Measurements from ENCODE around the gene CACNB2.

CACNB2 gene

GRCh38 chr10:18144396-18144795 is 4.2 kb downstream of the CACNB2 start:
- H3K36me3 ChIP-seq (ENCODE audit: control insufficient read depth in 1 of 2, insufficient read depth in 2 of 2, low read depth in 1 of 2, low read length in 2 of 2), result no peaks in the 10 kb centered on the region
- H3K23ac ChIP-seq (ENCODE audit: low read length in 2 of 2), result no peak overlapping the region
- peaks cover 15 to 30% of the 10 kb centered on the region in 2 experiments for H3K27me3 ChIP-seq (ENCODE audit: control insufficient read depth in 1 of 2, insufficient read depth in 1 of 2, low read length in 2 of 2)
- H4K91ac ChIP-seq (ENCODE audit: low read length), result no peak overlapping the region
- H3K9me3 ChIP-seq (ENCODE audit: control insufficient read depth, low read length), result no peaks in the 10 kb centered on the region
- H3K4me1 ChIP-seq (ENCODE audit: control insufficient read depth, insufficient read depth, low read depth, low read length), result peaks cover 15% of the 10 kb centered on the region
- no peak overlapping the region for H3K9ac ChIP-seq (ENCODE audit: low read length)
- no peak overlapping the region for H2AK5ac ChIP-seq (ENCODE audit: low read length, severe bottlenecking)
- no peak overlapping the region for H4K8ac ChIP-seq (ENCODE audit: low read length)
- H3K4ac ChIP-seq (ENCODE audit: low read depth in 1 of 2, low read length in 2 of 2), result no peak overlapping the region
- no peak overlapping the region for H2BK15ac ChIP-seq (ENCODE audit: low read depth, poor library complexity, severe bottlenecking)
- H3K4me3 ChIP-seq (ENCODE audit: insufficient read depth in 1 of 2, low read depth in 1 of 2, low read length in 2 of 2), result no peak overlapping the region
- no peak for DNase-seq
- H3K27ac ChIP-seq (ENCODE audit: low read length, poor library complexity, severe bottlenecking), result no peak overlapping the region
- H2BK5ac ChIP-seq (ENCODE audit: low read depth, low read length, poor library complexity, severe bottlenecking), result no peak overlapping the region
- H2AFZ ChIP-seq (ENCODE audit: low read depth, low read length), result no peak overlapping the region
- H3K18ac ChIP-seq (ENCODE audit: low read depth in 1 of 2, low read length in 2 of 2), result no peak overlapping the region
- 95% methylated on average over 1 of the region's 1 CpG for WGBS
- no peak overlapping the region for H2BK12ac ChIP-seq (ENCODE audit: low read length in 2 of 2)
- H3K4me2 ChIP-seq (ENCODE audit: low read length, poor library complexity, severe bottlenecking), result no peak overlapping the region
- H3K14ac ChIP-seq (ENCODE audit: low read length in 2 of 2), result no peak overlapping the region
- no peak overlapping the region for H2BK120ac ChIP-seq (ENCODE audit: low read depth, low read length)
- no peaks in the 10 kb centered on the region for H3K79me1 ChIP-seq (replicated peaks; ENCODE audit: low read length, poor library complexity, severe bottlenecking)

GRCh38 chr10:18144928-18145327 is 4.7 kb downstream of the CACNB2 start:
- Histone ChIP-seq H3K23ac (ENCODE audit: low read length in 2 of 2) (no peak overlapping the region), H3K79me1 (replicated peaks; ENCODE audit: low read length, poor library complexity, severe bottlenecking) (no peaks in the 10 kb centered on the region), H3K4ac (ENCODE audit: low read depth in 1 of 2, low read length in 2 of 2) (no peak overlapping the region), H3K9me3 (ENCODE audit: control insufficient read depth, low read length) (no peaks in the 10 kb centered on the region), H4K91ac (ENCODE audit: low read length) (no peak overlapping the region), H2AFZ (ENCODE audit: low read depth, low read length) (no peak overlapping the region), H2BK120ac (ENCODE audit: low read depth, low read length) (no peak overlapping the region), H2AK5ac (ENCODE audit: low read length, severe bottlenecking) (no peak overlapping the region), H3K27ac (ENCODE audit: low read length, poor library complexity, severe bottlenecking) (no peak overlapping the region), H2BK15ac (ENCODE audit: low read depth, poor library complexity, severe bottlenecking) (no peak overlapping the region), H3K9ac (ENCODE audit: low read length) (no peak overlapping the region), H2BK5ac (ENCODE audit: low read depth, low read length, poor library complexity, severe bottlenecking) (no peak overlapping the region), H3K14ac (ENCODE audit: low read length in 2 of 2) (no peak overlapping the region), H4K8ac (ENCODE audit: low read length) (no peak overlapping the region), H3K27me3 (ENCODE audit: control insufficient read depth in 1 of 2, insufficient read depth in 1 of 2, low read length in 2 of 2) (peaks cover 11 to 25% of the 10 kb centered on the region in 2 experiments), H3K36me3 (ENCODE audit: control insufficient read depth in 1 of 2, insufficient read depth in 2 of 2, low read depth in 1 of 2, low read length in 2 of 2) (no peaks in the 10 kb centered on the region), H2BK12ac (ENCODE audit: low read length in 2 of 2) (no peak overlapping the region), H3K4me3 (ENCODE audit: insufficient read depth in 1 of 2, low read depth in 1 of 2, low read length in 2 of 2) (no peak overlapping the region), H3K18ac (ENCODE audit: low read depth in 1 of 2, low read length in 2 of 2) (no peak overlapping the region), H3K4me1 (ENCODE audit: control insufficient read depth, insufficient read depth, low read depth, low read length) (peaks cover 14% of the 10 kb centered on the region), H3K4me2 (ENCODE audit: low read length, poor library complexity, severe bottlenecking) (no peak overlapping the region)
- peak; percentile 33 for DNase-seq
- WGBS, result 70% methylated on average over 5 of the region's 6 CpGs

- no peak overlapping the region for H3K18ac ChIP-seq (ENCODE audit: low read depth in 1 of 2, low read length in 2 of 2)
- H3K4me3 ChIP-seq (ENCODE audit: insufficient read depth in 1 of 2, low read depth in 1 of 2, low read length in 2 of 2), result no peak overlapping the region
- H3K4me1 ChIP-seq (ENCODE audit: control insufficient read depth, insufficient read depth, low read depth, low read length), result peaks cover 6% of the 10 kb centered on the region
- H2BK12ac ChIP-seq (ENCODE audit: low read length in 2 of 2), result no peak overlapping the region
- H4K8ac ChIP-seq (ENCODE audit: low read length), result no peak overlapping the region
- no peak overlapping the region for H2BK120ac ChIP-seq (ENCODE audit: low read depth, low read length)
- no peak overlapping the region for H3K4me2 ChIP-seq (ENCODE audit: low read length, poor library complexity, severe bottlenecking)
- H3K9ac ChIP-seq (ENCODE audit: low read length), result peak overlapping the region; percentile 7
- no peak overlapping the region for H4K91ac ChIP-seq (ENCODE audit: low read length)
- no peak overlapping the region for H2BK15ac ChIP-seq (ENCODE audit: low read depth, poor library complexity, severe bottlenecking)
- no peak overlapping the region for H3K14ac ChIP-seq (ENCODE audit: low read length in 2 of 2)
- no peak overlapping the region for H3K23ac ChIP-seq (ENCODE audit: low read length in 2 of 2)
- DNase-seq, result no peak
- WGBS, result 68% methylated on average over 2 of the region's 2 CpGs
- H3K79me1 ChIP-seq (replicated peaks; ENCODE audit: low read length, poor library complexity, severe bottlenecking), result no peaks in the 10 kb centered on the region
- H3K4ac ChIP-seq (ENCODE audit: low read depth in 1 of 2, low read length in 2 of 2), result no peak overlapping the region
- no peak overlapping the region for H3K27ac ChIP-seq (ENCODE audit: low read length, poor library complexity, severe bottlenecking)
- H2AFZ ChIP-seq (ENCODE audit: low read depth, low read length), result no peak overlapping the region
- peaks cover 10 to 23% of the 10 kb centered on the region in 2 experiments for H3K27me3 ChIP-seq (ENCODE audit: control insufficient read depth in 1 of 2, insufficient read depth in 1 of 2, low read length in 2 of 2)
- H2BK5ac ChIP-seq (ENCODE audit: low read depth, low read length, poor library complexity, severe bottlenecking), result no peak overlapping the region
- no peaks in the 10 kb centered on the region for H3K9me3 ChIP-seq (ENCODE audit: control insufficient read depth, low read length)
- H2AK5ac ChIP-seq (ENCODE audit: low read length, severe bottlenecking), result no peak overlapping the region
- no peaks in the 10 kb centered on the region for H3K36me3 ChIP-seq (ENCODE audit: control insufficient read depth in 1 of 2, insufficient read depth in 2 of 2, low read depth in 1 of 2, low read length in 2 of 2)
These were observed 5.4 kb downstream of the CACNB2 start for GRCh38 chr10:18145652-18146051.

GRCh38 chr10:18149196-18149800 is 9.1 kb downstream of the CACNB2 start:
- Histone ChIP-seq H2BK120ac (ENCODE audit: low read depth, low read length) (no peak overlapping the region), H3K79me1 (replicated peaks; ENCODE audit: low read length, poor library complexity, severe bottlenecking) (no peaks in the 10 kb centered on the region), H4K8ac (ENCODE audit: low read length) (no peak overlapping the region), H3K23ac (ENCODE audit: low read length in 2 of 2) (no peak overlapping the region), H3K4me1 (ENCODE audit: control insufficient read depth, insufficient read depth, low read depth, low read length) (no peaks in the 10 kb centered on the region), H2BK5ac (ENCODE audit: low read depth, low read length, poor library complexity, severe bottlenecking) (no peak overlapping the region), H3K36me3 (ENCODE audit: control insufficient read depth in 1 of 2, insufficient read depth in 2 of 2, low read depth in 1 of 2, low read length in 2 of 2) (no peaks in the 10 kb centered on the region), H3K4ac (ENCODE audit: low read depth in 1 of 2, low read length in 2 of 2) (no peak overlapping the region), H3K4me3 (ENCODE audit: insufficient read depth in 1 of 2, low read depth in 1 of 2, low read length in 2 of 2) (no peak overlapping the region), H2BK15ac (ENCODE audit: low read depth, poor library complexity, severe bottlenecking) (no peak overlapping the region), H3K9ac (ENCODE audit: low read length) (no peak overlapping the region), H3K4me2 (ENCODE audit: low read length, poor library complexity, severe bottlenecking) (no peak overlapping the region), H4K91ac (ENCODE audit: low read length) (no peak overlapping the region), H2BK12ac (ENCODE audit: low read length in 2 of 2) (no peak overlapping the region), H2AK5ac (ENCODE audit: low read length, severe bottlenecking) (no peak overlapping the region), H3K27ac (ENCODE audit: low read length, poor library complexity, severe bottlenecking) (no peak overlapping the region), H2AFZ (ENCODE audit: low read depth, low read length) (no peak overlapping the region), H3K9me3 (ENCODE audit: control insufficient read depth, low read length) (no peaks in the 10 kb centered on the region), H3K27me3 (ENCODE audit: control insufficient read depth in 1 of 2, insufficient read depth in 1 of 2, low read length in 2 of 2) (peaks cover 0 to 5% of the 10 kb centered on the region in 2 experiments), H3K14ac (ENCODE audit: low read length in 2 of 2) (no peak overlapping the region), H3K18ac (ENCODE audit: low read depth in 1 of 2, low read length in 2 of 2) (no peak overlapping the region)
- WGBS, result no CpG with 5 or more reads among the region's 6 CpGs
- DNase-seq, result no peak

All from mesenchymal stem cell (in vitro differentiated cells and primary cell).